Naive thymus-derived CD4-positive, alpha-beta T cell (primary cell): ENCODE measurements around the gene TSPAN9. TPM values are rescaled to one million over a fixed set of nuclear protein-coding genes. Genes with fewer than 3 reads are reported as not detected.

Source experiments
- ATAC-seq: fragments of 150-1000 bp; cut with Tn5 transposase; 2 replicates; pipeline ENCODE4 v1.10.0; 2021; ENCODE audit warnings: mild to moderate bottlenecking, moderate library complexity
- CTCF ChIA-PET: fragments of 350-600 bp; sonication (Branson Sonifier 250); formaldehyde crosslinking; loops from one replicate; lab custom pipeline; 2021; ENCODE audit warnings: antibody characterized with exemption; lab: Charles Lee
- POLR2A ChIA-PET: fragments of 350-600 bp; sonication (Branson Sonifier 250); formaldehyde crosslinking; loops from one replicate; lab custom pipeline; 2021; ENCODE audit warnings: antibody characterized with exemption, inconsistent platforms; lab: Charles Lee
- DNase-seq, 9 donors: peaks; one replicate each; pipeline versions ENCODE4 v3.0.0 to v3.0.0-alpha.2; 2020 to 2022; ENCODE audit warnings: mixed read lengths in 1 of 9
- H3K27ac ChIP-seq: one replicate; pipeline ENCODE4 v1.7.0; 2013; ENCODE audit warnings: mild to moderate bottlenecking, low read depth, low read length, moderate library complexity
- H3K27me3 ChIP-seq, 2 donors: one replicate each; pipeline ENCODE4 v1.7.0; 2013; ENCODE audit warnings: low read length in 2 of 2, mild to moderate bottlenecking in 2 of 2, moderate library complexity in 2 of 2; ENCODE audit not compliant: control insufficient read depth in 2 of 2, insufficient read depth in 2 of 2
- H3K36me3 ChIP-seq, 3 experiments: 1 replicate in 2 of 3; 2 replicates in 1 of 3; pipeline ENCODE4 v1.7.0; 2013; ENCODE audit warnings: low read length in 3 of 3, mild to moderate bottlenecking in 3 of 3, moderate library complexity in 1 of 3; ENCODE audit not compliant: insufficient read depth in 3 of 3, control insufficient read depth in 2 of 3
- H3K4me1 ChIP-seq, 2 donors: one replicate each; pipeline ENCODE4 v1.7.0; 2013; ENCODE audit warnings: low read length in 2 of 2, mild to moderate bottlenecking in 2 of 2, moderate library complexity in 1 of 2; ENCODE audit not compliant: control insufficient read depth in 2 of 2, insufficient read depth in 2 of 2
- H3K4me3 ChIP-seq: 2 replicates; pipeline ENCODE4 v1.7.0; 2013; ENCODE audit warnings: mild to moderate bottlenecking, low read length
- H3K9me3 ChIP-seq, 3 experiments: 1 replicate in 2 of 3; 2 replicates in 1 of 3; pipeline ENCODE4 v1.7.0; 2013; ENCODE audit warnings: low read length in 3 of 3; ENCODE audit not compliant: control insufficient read depth in 2 of 3
- H3K27ac Mint-ChIP-seq, 9 donors: one replicate each; pipeline ENCODE4 v1.8.0; 2020 to 2022; ENCODE audit warnings: mixed read lengths in 9 of 9, mild to moderate bottlenecking in 8 of 9, moderate library complexity in 5 of 9, inconsistent platforms in 2 of 9
- H3K27me3 Mint-ChIP-seq, 5 donors: one replicate each; pipeline ENCODE4 v1.8.0; 2021 to 2022; ENCODE audit warnings: mixed read lengths in 5 of 5, mild to moderate bottlenecking in 1 of 5
- H3K36me3 Mint-ChIP-seq, 5 donors: one replicate each; pipeline ENCODE4 v1.8.0; 2020 to 2022; ENCODE audit warnings: mixed read lengths in 5 of 5, mild to moderate bottlenecking in 3 of 5, inconsistent platforms in 1 of 5
- H3K4me1 Mint-ChIP-seq, 7 donors: one replicate each; pipeline ENCODE4 v1.8.0; 2020 to 2022; ENCODE audit warnings: mixed read lengths in 7 of 7, mild to moderate bottlenecking in 3 of 7, inconsistent platforms in 1 of 7
- H3K4me3 Mint-ChIP-seq, 10 donors: one replicate each; pipeline ENCODE4 v1.8.0; 2020 to 2022; ENCODE audit warnings: mild to moderate bottlenecking in 10 of 10, mixed read lengths in 10 of 10, moderate library complexity in 6 of 10, inconsistent platforms in 2 of 10
- H3K9me3 Mint-ChIP-seq, 11 donors: one replicate each; pipeline ENCODE4 v1.8.0; 2020 to 2022; ENCODE audit warnings: mixed read lengths in 11 of 11, mild to moderate bottlenecking in 4 of 11, inconsistent platforms in 1 of 11, moderate library complexity in 1 of 11
- intact Hi-C, 2 donors: fragments of 100-400 bp; cut with micrococcal nuclease; formaldehyde crosslinking; loops; one replicate each; pipeline ENCODE4 v1.15.1; 2023
- polyA plus RNA-seq, 2 donors: library from polyadenylated mRNA; unstranded; fragments of 300-500 nt; fragmentation: Illumina TruSeq; gene quantifications; one replicate each; pipeline ENCODE4 v1.2.3, GENCODE V29; 2021
- total RNA-seq, 6 experiments: library from RNA in 5 of 6; stranded (reverse) in 5 of 6; gene quantifications; 1 replicate in 5 of 6; 2 replicates in 1 of 6; pipeline ENCODE4 v1.2.3 and lab custom pipeline; 2021 to 2026

TSPAN9 gene
- total and polyA plus RNA-seq, 7 experiments from 2014 or later = 0.20 to 1.8 (median 1.1) TPM; not detected in 1

- no peaks in the 10 kb centered on the region for H3K36me3 ChIP-seq
- no peak overlapping the region for H3K4me3 Mint-ChIP-seq
- ChIA-PET POLR2A (no interaction called here), CTCF (interaction anchor here (0.5 kb wide), 1 partner anchor 43 kb away, joined by 3 read pairs; no protein-coding TSS in a partner anchor)
- no peaks in the 10 kb centered on the region for H3K27me3 ChIP-seq
- no peak overlapping the region for H3K4me3 ChIP-seq
- no peaks in the 10 kb centered on the region for H3K36me3 Mint-ChIP-seq
- ATAC-seq (no peak), DNase-seq (no peak)
- H3K27me3 Mint-ChIP-seq = peaks cover 0 to 5% (median 0%) of the 10 kb centered on the region in 5 donors
- no peaks in the 10 kb centered on the region for H3K9me3 ChIP-seq
- intact Hi-C loops = no loop called here
- H3K9me3 Mint-ChIP-seq = no peaks in the 10 kb centered on the region
- H3K4me1 ChIP-seq = no peaks in the 10 kb centered on the region
- no peak overlapping the region for H3K27ac ChIP-seq
- H3K27ac Mint-ChIP-seq = no peak overlapping the region
- H3K4me1 Mint-ChIP-seq = peaks cover 4 to 12% (median 8%) of the 10 kb centered on the region in 7 donors
Measured at GRCh38 chr12:3252450-3252891, 175.3 kb downstream of the TSPAN9 start.

DNA sequence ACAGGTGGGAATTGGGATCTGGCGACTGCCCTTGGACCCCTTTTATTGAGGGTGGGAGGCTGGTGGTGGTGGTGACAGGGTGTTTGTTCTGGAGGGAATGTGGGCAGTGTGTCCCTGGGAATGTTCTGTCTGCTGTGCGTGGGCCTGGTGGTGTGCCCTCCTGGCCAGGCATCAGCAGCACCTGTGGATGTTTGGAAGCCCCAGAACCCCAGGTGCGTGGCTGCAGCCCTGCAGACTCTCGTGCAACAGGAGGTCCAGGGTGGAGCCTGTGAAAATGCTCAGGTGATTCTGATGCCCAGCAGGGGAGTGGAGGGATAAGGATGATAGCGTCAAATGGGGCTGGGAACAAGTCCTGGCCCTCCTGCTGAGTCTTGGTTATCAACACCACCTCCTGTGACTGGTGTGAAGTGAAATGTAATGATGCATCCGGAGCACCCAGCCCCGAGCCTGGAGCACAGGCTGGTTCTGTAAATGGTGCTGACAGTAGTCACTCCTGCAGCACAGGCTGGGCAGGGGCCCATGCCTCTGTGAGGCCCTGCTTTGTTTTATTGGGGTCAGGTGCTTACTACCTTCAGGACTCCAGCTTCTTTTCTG lies 176.6 kb downstream of the TSPAN9 start:
- ChIA-PET POLR2A (no interaction called here), CTCF (no interaction called here)
- DNase-seq (no peak), ATAC-seq (no peak)
- Mint-ChIP-seq H3K9me3 (no peaks in the 10 kb centered on the region), H3K27me3 (peaks cover 0 to 5% (median 3%) of the 10 kb centered on the region in 5 donors), H3K36me3 (no peaks in the 10 kb centered on the region), H3K4me3 (no peak overlapping the region), H3K4me1 (peaks cover 4 to 12% (median 8%) of the 10 kb centered on the region in 7 donors), H3K27ac (no peak overlapping the region)
- Histone ChIP-seq H3K4me1 (no peaks in the 10 kb centered on the region), H3K4me3 (no peak overlapping the region), H3K27ac (no peak overlapping the region), H3K36me3 (no peaks in the 10 kb centered on the region), H3K9me3 (no peaks in the 10 kb centered on the region), H3K27me3 (no peaks in the 10 kb centered on the region)
- intact Hi-C loops = no loop called here

GRCh38 chr12:3255057-3255456 lies 177.9 kb downstream of the TSPAN9 start:
- ATAC-seq (no peak), DNase-seq (no peak)
- Mint-ChIP-seq H3K4me1 (peaks cover 0 to 5% (median 0%) of the 10 kb centered on the region in 7 donors), H3K27me3 (peaks cover 0 to 5% (median 3%) of the 10 kb centered on the region in 5 donors), H3K27ac (no peak overlapping the region), H3K4me3 (no peak overlapping the region), H3K9me3 (no peaks in the 10 kb centered on the region), H3K36me3 (no peaks in the 10 kb centered on the region)
- POLR2A ChIA-PET = no interaction called here
- CTCF ChIA-PET = interaction anchor here (0.6 kb wide), 1 partner anchor 117 kb away, joined by 3 read pairs; no protein-coding TSS in a partner anchor
- intact Hi-C loops = no loop called here
- no peak overlapping the region for H3K27ac ChIP-seq
- no peaks in the 10 kb centered on the region for H3K4me1 ChIP-seq
- no peaks in the 10 kb centered on the region for H3K27me3 ChIP-seq
- no peaks in the 10 kb centered on the region for H3K36me3 ChIP-seq
- H3K9me3 ChIP-seq = no peaks in the 10 kb centered on the region
- H3K4me3 ChIP-seq = no peak overlapping the region

- no peaks in the 10 kb centered on the region for H3K36me3 Mint-ChIP-seq
- Histone ChIP-seq H3K27ac (no peak overlapping the region), H3K9me3 (no peaks in the 10 kb centered on the region), H3K36me3 (no peaks in the 10 kb centered on the region), H3K27me3 (no peaks in the 10 kb centered on the region), H3K4me1 (no peaks in the 10 kb centered on the region), H3K4me3 (no peak overlapping the region)
- H3K4me1 Mint-ChIP-seq = peaks cover 0 to 4% (median 0%) of the 10 kb centered on the region in 7 donors
- intact Hi-C loops = no loop called here
- ATAC-seq (no peak), DNase-seq (no peak)
- H3K27ac Mint-ChIP-seq = no peak overlapping the region
- H3K9me3 Mint-ChIP-seq = no peaks in the 10 kb centered on the region
- no peak overlapping the region for H3K4me3 Mint-ChIP-seq
- CTCF ChIA-PET = no interaction called here
- POLR2A ChIA-PET = no interaction called here
- peaks cover 0 to 5% (median 3%) of the 10 kb centered on the region in 5 donors for H3K27me3 Mint-ChIP-seq
Measured at GRCh38 chr12:3256103-3256631, 179.0 kb downstream of the TSPAN9 start.

DNA sequence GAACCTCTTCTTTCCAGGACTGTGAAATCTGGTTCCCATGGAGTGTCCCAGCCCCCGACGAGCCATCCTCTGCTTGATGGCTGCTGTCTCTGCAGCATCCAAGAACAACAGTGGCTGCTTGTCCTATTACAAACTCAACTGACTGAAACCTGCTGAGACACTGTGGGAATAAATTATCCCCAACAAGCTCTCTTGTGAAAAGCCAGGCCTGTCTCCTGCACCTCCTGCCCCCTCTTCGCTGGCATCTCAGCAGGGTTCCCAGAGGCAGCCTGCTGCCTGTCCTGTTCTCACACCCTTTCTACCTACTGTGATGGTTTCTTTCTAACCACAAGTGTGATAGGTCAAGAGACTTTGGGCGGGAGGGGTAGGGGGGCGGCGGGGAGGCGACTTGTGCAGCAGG lies 180.2 kb downstream of the TSPAN9 start:
- no peak overlapping the region for H3K4me3 ChIP-seq
- Mint-ChIP-seq H3K27me3 (peaks cover 0 to 5% (median 3%) of the 10 kb centered on the region in 5 donors), H3K36me3 (no peaks in the 10 kb centered on the region), H3K27ac (no peak overlapping the region), H3K4me3 (no peak overlapping the region), H3K4me1 (peaks cover 0 to 1% (median 0%) of the 10 kb centered on the region in 7 donors), H3K9me3 (no peaks in the 10 kb centered on the region)
- H3K4me1 ChIP-seq = no peaks in the 10 kb centered on the region
- no peak for DNase-seq
- no peak overlapping the region for H3K27ac ChIP-seq
- no peaks in the 10 kb centered on the region for H3K36me3 ChIP-seq
- intact Hi-C loops = no loop called here
- ChIA-PET POLR2A (no interaction called here), CTCF (no interaction called here)
- no peaks in the 10 kb centered on the region for H3K9me3 ChIP-seq
- no peaks in the 10 kb centered on the region for H3K27me3 ChIP-seq
- ATAC-seq = no peak

- Histone ChIP-seq H3K4me3 (no peak overlapping the region), H3K27ac (no peak overlapping the region), H3K36me3 (no peaks in the 10 kb centered on the region), H3K4me1 (no peaks in the 10 kb centered on the region), H3K27me3 (no peaks in the 10 kb centered on the region), H3K9me3 (no peaks in the 10 kb centered on the region)
- Mint-ChIP-seq H3K27ac (no peak overlapping the region), H3K36me3 (no peaks in the 10 kb centered on the region), H3K4me1 (peaks cover 0 to 1% (median 0%) of the 10 kb centered on the region in 7 donors), H3K4me3 (no peak overlapping the region), H3K9me3 (no peaks in the 10 kb centered on the region), H3K27me3 (peaks cover 0 to 6% (median 3%) of the 10 kb centered on the region in 5 donors)
- ChIA-PET POLR2A (no interaction called here), CTCF (no interaction called here)
- intact Hi-C loops = no loop called here
- DNase-seq = no peak
- ATAC-seq = no peak
Measured at GRCh38 chr12:3259973-3260372, 182.8 kb downstream of the TSPAN9 start.
